Mesodermal cell (in vitro differentiated cells): ENCODE measurements around the gene ZMYND19.
"Not testable (repeated sequence)": the region's sequence is repeated elsewhere in the genome, so short reads cannot be mapped to it uniquely, and the experiment has no call there.

Experiments used
- H3K27ac ChIP-seq: 2 replicates; pipeline ENCODE4 v1.7.0; 2013; ENCODE audit warnings: mild to moderate bottlenecking, low read depth, low read length, moderate library complexity; ENCODE audit not compliant: severe bottlenecking
- H3K36me3 ChIP-seq: 2 replicates; pipeline ENCODE4 v1.7.1; 2013; ENCODE audit warnings: mild to moderate bottlenecking, low read length, moderate library complexity; ENCODE audit not compliant: control insufficient read depth, insufficient read depth
- H3K4me1 ChIP-seq: one replicate; pipeline ENCODE4 v1.7.1; 2013; ENCODE audit warnings: mild to moderate bottlenecking, low read length; ENCODE audit not compliant: insufficient read depth, control insufficient read depth, poor library complexity, severe bottlenecking
- H3K4me3 ChIP-seq: 2 replicates; pipeline ENCODE4 v1.7.0; 2013; ENCODE audit warnings: low read length, control low read depth, mild to moderate bottlenecking; ENCODE audit not compliant: insufficient read depth, poor library complexity, severe bottlenecking; ENCODE audit errors: extremely low read depth
- H3K9me3 ChIP-seq: 2 replicates; pipeline ENCODE4 v1.7.1; 2013; ENCODE audit warnings: mild to moderate bottlenecking, low read length, moderate library complexity; ENCODE audit not compliant: control insufficient read depth
- WGBS, 2 experiments: methylation state at CpG; one replicate each; pipeline ENCODE4 v1.1.5; 2013; ENCODE audit warnings: missing lambda C conversion rate in 2 of 2; ENCODE audit not compliant: insufficient coverage in 2 of 2; 5-methylcytosine and 5-hydroxymethylcytosine counted together

The ZMYND19 gene

GRCh38 chr9:137555179-137555578 is 35.1 kb downstream of the ZMYND19 start:
- no peak overlapping the region for H3K4me3 ChIP-seq
- peaks cover 4% of the 10 kb centered on the region for H3K4me1 ChIP-seq
- peaks cover 63% of the 10 kb centered on the region for H3K36me3 ChIP-seq
- H3K27ac ChIP-seq = no peak overlapping the region
- WGBS, 2 experiments = 94 to 95% methylated on average over 9 to 10 of the region's 10 CpGs
- no peaks in the 10 kb centered on the region for H3K9me3 ChIP-seq

GRCh38 chr9:137554349-137554748 is 36.0 kb downstream of the ZMYND19 start:
- no peaks in the 10 kb centered on the region for H3K9me3 ChIP-seq
- peaks cover 56% of the 10 kb centered on the region for H3K36me3 ChIP-seq
- H3K4me1 ChIP-seq = peaks cover 4% of the 10 kb centered on the region
- H3K4me3 ChIP-seq = no peak overlapping the region
- WGBS, 2 experiments = no CpG with 5 or more reads among the region's 1 CpG
- no peak overlapping the region for H3K27ac ChIP-seq

GRCh38 chr9:137553654-137554053 is 36.7 kb downstream of the ZMYND19 start:
- H3K36me3 ChIP-seq = peaks cover 55% of the 10 kb centered on the region
- H3K27ac ChIP-seq, H3K4me3 ChIP-seq, H3K9me3 ChIP-seq, H3K4me1 ChIP-seq: not testable (repeated sequence)
- WGBS, 2 experiments = 91 to 93% methylated on average over 6 to 9 of the region's 10 CpGs

- H3K9me3 ChIP-seq = no peaks in the 10 kb centered on the region
- peak overlapping the region; percentile 49 for H3K27ac ChIP-seq
- WGBS, 2 experiments = 16% methylated on average over 45 to 48 of the region's 58 CpGs
- H3K4me1 ChIP-seq = peaks cover 4% of the 10 kb centered on the region
- peaks cover 42% of the 10 kb centered on the region for H3K36me3 ChIP-seq
- peak overlapping the region; percentile 68 for H3K4me3 ChIP-seq
Measured at GRCh38 chr9:137552022-137552768, 38.1 kb downstream of the ZMYND19 start.

GRCh38 chr9:137551264-137552021 is 38.9 kb downstream of the ZMYND19 start, which contains the start of gene MRPL41:
TSS of gene MRPL41 (plus strand) at chr9:137551879. CDS start at chr9:137552082, 203 bp downstream.
- peak within 1 kb of the TSS; percentile 59 for H3K27ac ChIP-seq

GRCh38 chr9:137550958-137551263 is 39.4 kb downstream of the ZMYND19 start:
- 6 to 7% methylated on average over 3 to 7 of the region's 17 CpGs for WGBS, 2 experiments
- H3K27ac ChIP-seq = peak overlapping the region; percentile 59
- H3K36me3 ChIP-seq = peaks cover 29% of the 10 kb centered on the region
- not testable (repeated sequence) for H3K9me3 ChIP-seq, H3K4me1 ChIP-seq
- H3K4me3 ChIP-seq = peak overlapping the region; percentile 54

More at GRCh38 chr9:137551264-137552021, 38.9 kb downstream of the ZMYND19 start, which contains the start of gene MRPL41:
- Histone ChIP-seq H3K36me3 (peaks cover 34% of the 10 kb centered on the region), H3K9me3 (no peaks in the 10 kb centered on the region), H3K4me1 (peaks cover 4% of the 10 kb centered on the region), H3K4me3 (peak within 1 kb of the TSS; percentile 68)
- 0% methylated on average over 54 to 72 of the region's 106 CpGs for WGBS, 2 experiments

GRCh38 chr9:137550231-137550621 is 40.1 kb downstream of the ZMYND19 start, which contains the start of gene PNPLA7:
TSS of gene PNPLA7 (minus strand) at chr9:137550402. CDS start at chr9:137550197, 205 bp downstream.
- Histone ChIP-seq H3K4me1 (peaks cover 4% of the 10 kb centered on the region), H3K4me3 (peak within 1 kb of the TSS; percentile 54), H3K36me3 (peaks cover 24% of the 10 kb centered on the region), H3K9me3 (peaks cover 6% of the 10 kb centered on the region), H3K27ac (peak within 1 kb of the TSS; percentile 59)
- 10 to 23% methylated on average over 7 to 12 of the region's 13 CpGs for WGBS, 2 experiments

- Histone ChIP-seq H3K9me3 (peaks cover 6% of the 10 kb centered on the region), H3K4me3 (no peak overlapping the region), H3K27ac (no peak overlapping the region), H3K4me1 (peaks cover 7% of the 10 kb centered on the region), H3K36me3 (peaks cover 4% of the 10 kb centered on the region)
- WGBS, 2 experiments = 91 to 97% methylated on average over 11 to 22 of the region's 23 CpGs
Measured at GRCh38 chr9:137547687-137548543, 42.4 kb downstream of the ZMYND19 start.

- H3K4me1 ChIP-seq = peaks cover 15% of the 10 kb centered on the region
- 92 to 94% methylated on average over 8 to 9 of the region's 10 CpGs for WGBS, 2 experiments
Measured at GRCh38 chr9:137545123-137545522, 45.2 kb downstream of the ZMYND19 start.

GRCh38 chr9:137544176-137544760 is 46.0 kb downstream of the ZMYND19 start:
- H3K4me3 ChIP-seq = no peak overlapping the region
- H3K4me1 ChIP-seq = peaks cover 15% of the 10 kb centered on the region
- no peak overlapping the region for H3K27ac ChIP-seq

More at GRCh38 chr9:137545123-137545522, 45.2 kb downstream of the ZMYND19 start:
- no peak overlapping the region for H3K4me3 ChIP-seq
- H3K36me3 ChIP-seq = no peaks in the 10 kb centered on the region
- H3K27ac ChIP-seq = no peak overlapping the region
- peaks cover 6% of the 10 kb centered on the region for H3K9me3 ChIP-seq

More at GRCh38 chr9:137544176-137544760, 46.0 kb downstream of the ZMYND19 start:
- WGBS, 2 experiments = 88 to 93% methylated on average over 8 to 10 of the region's 12 CpGs
- Histone ChIP-seq H3K36me3 (no peaks in the 10 kb centered on the region), H3K9me3 (peaks cover 6% of the 10 kb centered on the region)
